ENCODE measurements around the gene ATP8A2.

Gene ATP8A2

GRCh38 chr13:25899464-25899863 lies 527.7 kb downstream of the ATP8A2 start:
- TF ChIP-seq CTCF (IDR thresholded peaks at IDR 0.05; ENCODE audit: low read depth, low read length): no peak
- no peak for DNase-seq (ENCODE audit: extremely low read depth, low read depth)

GRCh38 chr13:25899952-25900351 lies 528.2 kb downstream of the ATP8A2 start:
- DNase-seq (ENCODE audit: extremely low read depth, low read depth): no peak
- no peak for TF ChIP-seq CTCF (IDR thresholded peaks at IDR 0.05; ENCODE audit: low read depth, low read length)

- DNase-seq (ENCODE audit: extremely low read depth, low read depth): no peak
Observed at GRCh38 chr13:25901460-25902376, 529.9 kb downstream of the ATP8A2 start.

GRCh38 chr13:25902455-25902854 lies 530.7 kb downstream of the ATP8A2 start:
- no peak for DNase-seq (ENCODE audit: extremely low read depth, low read depth)
- TF ChIP-seq CTCF (IDR thresholded peaks at IDR 0.05; ENCODE audit: low read depth, low read length): no peak

More at GRCh38 chr13:25901460-25902376, 529.9 kb downstream of the ATP8A2 start:
- TF ChIP-seq CTCF (IDR thresholded peaks at IDR 0.05; ENCODE audit: low read depth, low read length): no peak

GRCh38 chr13:25902891-25903341 lies 531.1 kb downstream of the ATP8A2 start:
- no peak for TF ChIP-seq CTCF (IDR thresholded peaks at IDR 0.05; ENCODE audit: low read depth, low read length)
- DNase-seq (ENCODE audit: extremely low read depth, low read depth): no peak

GRCh38 chr13:25904830-25905229 lies 533.1 kb downstream of the ATP8A2 start:
- no peak for TF ChIP-seq CTCF (IDR thresholded peaks at IDR 0.05; ENCODE audit: low read depth, low read length)
- no peak for DNase-seq (ENCODE audit: extremely low read depth, low read depth)

GRCh38 chr13:25905611-25906010 lies 533.8 kb downstream of the ATP8A2 start:
- DNase-seq (ENCODE audit: extremely low read depth, low read depth): no peak
- TF ChIP-seq CTCF (IDR thresholded peaks at IDR 0.05; ENCODE audit: low read depth, low read length): no peak
